ENCODE data around the gene CEMIP. TPM values are rescaled to one million over a fixed set of nuclear protein-coding genes. Genes with fewer than 3 reads are reported as not detected.

The CEMIP gene
- total RNA-seq, 2 experiments from 2014 or later = not detected

- ChIA-PET CTCF (ENCODE audit: unreplicated experiment) (no interaction called here), POLR2A (interaction anchor here (0.6 kb wide), 1 partner anchor 12 kb away, joined by 3 read pairs; no protein-coding TSS in a partner anchor)
- H3K4me3 ChIP-seq (ENCODE audit: low read depth, low read length, poor library complexity, severe bottlenecking) = no peak overlapping the region
- H3K9me3 ChIP-seq (ENCODE audit: low read length) = no peaks in the 10 kb centered on the region
- H3K36me3 ChIP-seq (ENCODE audit: insufficient read depth, low read length) = no peaks in the 10 kb centered on the region
- intact Hi-C loops (cut with micrococcal nuclease; ENCODE audit: unreplicated experiment) = no loop called here
- no peak overlapping the region for H3K27ac ChIP-seq (ENCODE audit: low read depth, low read length, poor library complexity, severe bottlenecking)
- TF ChIP-seq EZH2phosphoT487 (IDR thresholded peaks at IDR 0.05; ENCODE audit: borderline replicate concordance, low read depth, low read length) (no peak), CTCF (conservative IDR thresholded peaks at IDR 0.05; ENCODE audit: low read length) (no peak)
- H3K4me1 ChIP-seq (ENCODE audit: insufficient read depth, low read length, poor library complexity, severe bottlenecking) = no peaks in the 10 kb centered on the region
- no TSS peak for BruUV-seq (replicated peaks)
- DNase-seq (ENCODE audit: low spot score) = no peak
- H4K20me1 ChIP-seq (ENCODE audit: insufficient read depth, low read length) = no peaks in the 10 kb centered on the region
- no peak overlapping the region for H3K4me2 ChIP-seq (ENCODE audit: low read length)
- no peaks in the 10 kb centered on the region for H3K9me2 ChIP-seq (ENCODE audit: insufficient read depth, low read length)
- H3K79me2 ChIP-seq (ENCODE audit: insufficient read depth, low read depth, low read length) = no peaks in the 10 kb centered on the region
- no peak overlapping the region for H2AFZ ChIP-seq (ENCODE audit: low read length)
Observed at GRCh38 chr15:80870893-80871292, 91.7 kb downstream of the CEMIP start.

- intact Hi-C loops (cut with micrococcal nuclease; ENCODE audit: unreplicated experiment) = no loop called here
- no peaks in the 10 kb centered on the region for H3K9me2 ChIP-seq (ENCODE audit: insufficient read depth, low read length)
- no peak for DNase-seq (ENCODE audit: low spot score)
- no peaks in the 10 kb centered on the region for H3K9me3 ChIP-seq (ENCODE audit: low read length)
- no peaks in the 10 kb centered on the region for H4K20me1 ChIP-seq (ENCODE audit: insufficient read depth, low read length)
- no peak overlapping the region for H2AFZ ChIP-seq (ENCODE audit: low read length)
- no peak overlapping the region for H3K4me2 ChIP-seq (ENCODE audit: low read length)
- TF ChIP-seq EZH2phosphoT487 (IDR thresholded peaks at IDR 0.05; ENCODE audit: borderline replicate concordance, low read depth, low read length) (no peak), CTCF (conservative IDR thresholded peaks at IDR 0.05; ENCODE audit: low read length) (no peak)
- no peaks in the 10 kb centered on the region for H3K79me2 ChIP-seq (ENCODE audit: insufficient read depth, low read depth, low read length)
- no peaks in the 10 kb centered on the region for H3K4me1 ChIP-seq (ENCODE audit: insufficient read depth, low read length, poor library complexity, severe bottlenecking)
- ChIA-PET CTCF (ENCODE audit: unreplicated experiment) (no interaction called here), POLR2A (no interaction called here)
- BruUV-seq (replicated peaks) = no TSS peak
- H3K27ac ChIP-seq (ENCODE audit: low read depth, low read length, poor library complexity, severe bottlenecking) = no peak overlapping the region
- no peaks in the 10 kb centered on the region for H3K36me3 ChIP-seq (ENCODE audit: insufficient read depth, low read length)
- H3K4me3 ChIP-seq (ENCODE audit: low read depth, low read length, poor library complexity, severe bottlenecking) = no peak overlapping the region
Observed at GRCh38 chr15:80871858-80872257, 92.7 kb downstream of the CEMIP start.

GRCh38 chr15:80873366-80873952, 94.3 kb downstream of the CEMIP start:
- Histone ChIP-seq H2AFZ (ENCODE audit: low read length) (no peak overlapping the region), H3K9me3 (ENCODE audit: low read length) (no peaks in the 10 kb centered on the region), H3K27ac (ENCODE audit: low read depth, low read length, poor library complexity, severe bottlenecking) (no peak overlapping the region), H3K36me3 (ENCODE audit: insufficient read depth, low read length) (no peaks in the 10 kb centered on the region), H3K79me2 (ENCODE audit: insufficient read depth, low read depth, low read length) (no peaks in the 10 kb centered on the region), H4K20me1 (ENCODE audit: insufficient read depth, low read length) (no peaks in the 10 kb centered on the region), H3K4me1 (ENCODE audit: insufficient read depth, low read length, poor library complexity, severe bottlenecking) (no peaks in the 10 kb centered on the region), H3K4me2 (ENCODE audit: low read length) (no peak overlapping the region), H3K9me2 (ENCODE audit: insufficient read depth, low read length) (no peaks in the 10 kb centered on the region), H3K4me3 (ENCODE audit: low read depth, low read length, poor library complexity, severe bottlenecking) (no peak overlapping the region)
- intact Hi-C loops (cut with micrococcal nuclease; ENCODE audit: unreplicated experiment) = no loop called here
- CTCF ChIA-PET (ENCODE audit: unreplicated experiment) = no interaction called here
- no peak for DNase-seq (ENCODE audit: low spot score)
- TF ChIP-seq EZH2phosphoT487 (IDR thresholded peaks at IDR 0.05; ENCODE audit: borderline replicate concordance, low read depth, low read length) = no peak
- TF ChIP-seq CTCF (conservative IDR thresholded peaks at IDR 0.05; ENCODE audit: low read length) = no peak
- no TSS peak for BruUV-seq (replicated peaks)
- POLR2A ChIA-PET = interaction anchor here (0.7 kb wide), 1 partner anchor 84 kb away, joined by 3 read pairs; no protein-coding TSS in a partner anchor

All from OCI-LY7 (cell line).